Measurements from ENCODE around the gene IRX3. TPM values are rescaled to one million over a fixed set of nuclear protein-coding genes. Genes with fewer than 3 reads are reported as not detected.
"Not testable (repeated sequence)": the region's sequence is repeated elsewhere in the genome, so short reads cannot be mapped to it uniquely, and the experiment has no call there.

Gene IRX3
- total RNA-seq, 4 donors from 2014 or later, result 0.97 to 15.0 (median 3.5) TPM

- no peak overlapping the region for H3K27ac ChIP-seq
- H3K9me3 ChIP-seq, result no peaks in the 10 kb centered on the region
- no peaks in the 10 kb centered on the region for H3K27me3 ChIP-seq
- H3K36me3 ChIP-seq, result no peaks in the 10 kb centered on the region
- H3K4me3 ChIP-seq, result no peak overlapping the region
- intact Hi-C loops (cut with DNase I; ENCODE audit: low total_unique reads), result no loop called here
- DNase-seq, result no peak
- TF ChIP-seq CTCF (IDR thresholded peaks at IDR 0.05) (no peak), POLR2A (IDR thresholded peaks at IDR 0.05) (no peak)
- no peaks in the 10 kb centered on the region for H3K4me1 ChIP-seq
Observed at GRCh38 chr16:54268340-54268739, 18.2 kb downstream of the IRX3 start.

GRCh38 chr16:54266363-54266955 is 20.1 kb downstream of the IRX3 start:
- Histone ChIP-seq H3K4me3 (no peak overlapping the region), H3K27ac (no peak overlapping the region), H3K9me3 (no peaks in the 10 kb centered on the region), H3K27me3 (no peaks in the 10 kb centered on the region), H3K4me1 (no peaks in the 10 kb centered on the region), H3K36me3 (no peaks in the 10 kb centered on the region)
- intact Hi-C loops (cut with DNase I; ENCODE audit: low total_unique reads), result no loop called here
- DNase-seq, result no peak
- TF ChIP-seq POLR2A (IDR thresholded peaks at IDR 0.05) (no peak), CTCF (IDR thresholded peaks at IDR 0.05) (no peak)

- H3K9me3 ChIP-seq, result no peaks in the 10 kb centered on the region
- TF ChIP-seq CTCF (IDR thresholded peaks at IDR 0.05) (no peak), POLR2A (IDR thresholded peaks at IDR 0.05) (no peak)
Observed at GRCh38 chr16:54265575-54266107, 20.9 kb downstream of the IRX3 start.

GRCh38 chr16:54253118-54253517 is 33.5 kb downstream of the IRX3 start:
- Histone ChIP-seq H3K4me3 (no peak overlapping the region), H3K4me1 (no peaks in the 10 kb centered on the region), H3K9me3 (no peaks in the 10 kb centered on the region), H3K27ac (no peak overlapping the region), H3K36me3 (no peaks in the 10 kb centered on the region), H3K27me3 (no peaks in the 10 kb centered on the region)
- DNase-seq, result no peak
- no peak for TF ChIP-seq CTCF (IDR thresholded peaks at IDR 0.05)
- no peak for TF ChIP-seq POLR2A (IDR thresholded peaks at IDR 0.05)
- intact Hi-C loops (cut with DNase I; ENCODE audit: low total_unique reads), result no loop called here

More at GRCh38 chr16:54265575-54266107, 20.9 kb downstream of the IRX3 start:
- Histone ChIP-seq H3K27me3 (no peaks in the 10 kb centered on the region), H3K27ac (no peak overlapping the region), H3K36me3 (no peaks in the 10 kb centered on the region), H3K4me3 (no peak overlapping the region), H3K4me1 (no peaks in the 10 kb centered on the region)
- intact Hi-C loops (cut with DNase I; ENCODE audit: low total_unique reads), result no loop called here
- no peak for DNase-seq

- no peak for TF ChIP-seq POLR2A (IDR thresholded peaks at IDR 0.05)
- TF ChIP-seq CTCF (IDR thresholded peaks at IDR 0.05), result no peak
Observed at GRCh38 chr16:54248863-54249710, 37.5 kb downstream of the IRX3 start.

GRCh38 chr16:54247705-54248104 is 38.9 kb downstream of the IRX3 start:
- H3K4me3 ChIP-seq; H3K36me3 ChIP-seq; H3K27ac ChIP-seq; intact Hi-C loops (cut with DNase I; ENCODE audit: low total_unique reads); H3K9me3 ChIP-seq; DNase-seq; H3K27me3 ChIP-seq; H3K4me1 ChIP-seq: not testable (repeated sequence)

More at GRCh38 chr16:54248863-54249710, 37.5 kb downstream of the IRX3 start:
- Histone ChIP-seq H3K36me3 (no peaks in the 10 kb centered on the region), H3K27ac (no peak overlapping the region), H3K9me3 (no peaks in the 10 kb centered on the region), H3K4me1 (no peaks in the 10 kb centered on the region), H3K4me3 (no peak overlapping the region), H3K27me3 (no peaks in the 10 kb centered on the region)
- intact Hi-C loops (cut with DNase I; ENCODE audit: low total_unique reads), result no loop called here
- DNase-seq, result no peak
